BLaER1 (cell line): Measurements from ENCODE around the gene SCPEP1.
"Not testable (repeated sequence)": the region's sequence is repeated elsewhere in the genome, so short reads cannot be mapped to it uniquely, and the experiment has no call there.

ENCODE experiments used
- H3K27ac ChIP-seq: shearing (Covaris generic); formaldehyde crosslinking; 2 replicates; pipeline ENCODE4 v1.8.1; 2022
- H3K27me3 ChIP-seq: shearing (Covaris generic); formaldehyde crosslinking; 2 replicates; pipeline ENCODE4 v1.8.1; 2022
- H3K36me3 ChIP-seq: shearing (Covaris generic); formaldehyde crosslinking; 2 replicates; pipeline ENCODE4 v1.8.1; 2022
- H3K4me1 ChIP-seq: shearing (Covaris generic); formaldehyde crosslinking; 2 replicates; pipeline ENCODE4 v1.8.1; 2022
- H3K4me2 ChIP-seq: shearing (Covaris generic); formaldehyde crosslinking; 2 replicates; pipeline ENCODE4 v1.8.1; 2022
- H3K4me3 ChIP-seq: shearing (Covaris generic); formaldehyde crosslinking; 2 replicates; pipeline ENCODE4 v1.8.1; 2022
- H3K9ac ChIP-seq: shearing (Covaris generic); formaldehyde crosslinking; 2 replicates; pipeline ENCODE4 v1.8.1; 2022
- H3K9me3 ChIP-seq: shearing (Covaris generic); formaldehyde crosslinking; 2 replicates; pipeline ENCODE4 v1.8.1; 2022
- H4K20me1 ChIP-seq: shearing (Covaris generic); formaldehyde crosslinking; 2 replicates; pipeline ENCODE4 v1.8.1; 2022
- Cebpa-rat ChIP-seq: shearing (Covaris generic); IDR thresholded peaks from 2 replicates; pipeline ENCODE4 v1.8.1; 2022

Gene SCPEP1

GRCh38 chr17:56937687-56938086 lies 40.2 kb upstream of the SCPEP1 start:
- Histone ChIP-seq H3K4me2 (no peak overlapping the region), H3K4me1 (no peaks in the 10 kb centered on the region), H3K27me3 (no peaks in the 10 kb centered on the region), H3K27ac (no peak overlapping the region), H3K36me3 (peaks cover 96% of the 10 kb centered on the region), H3K9me3 (peaks cover 39% of the 10 kb centered on the region), H3K9ac (no peak overlapping the region), H4K20me1 (no peaks in the 10 kb centered on the region), H3K4me3 (no peak overlapping the region)
- TF ChIP-seq Cebpa-rat = no peak

GRCh38 chr17:56938206-56938605 lies 39.7 kb upstream of the SCPEP1 start:
- Histone ChIP-seq H3K36me3 (peaks cover 95% of the 10 kb centered on the region), H3K9me3 (peaks cover 34% of the 10 kb centered on the region)
- H3K9ac ChIP-seq, H3K27me3 ChIP-seq, H3K27ac ChIP-seq, H3K4me1 ChIP-seq, H3K4me3 ChIP-seq, H3K4me2 ChIP-seq, H4K20me1 ChIP-seq: not testable (repeated sequence)

GRCh38 chr17:56939869-56940484 lies 38.0 kb upstream of the SCPEP1 start:
- Histone ChIP-seq H3K36me3 (peaks cover 95% of the 10 kb centered on the region), H3K4me3 (no peak overlapping the region), H3K9ac (no peak overlapping the region), H3K9me3 (peaks cover 16% of the 10 kb centered on the region), H3K4me2 (no peak overlapping the region), H4K20me1 (no peaks in the 10 kb centered on the region), H3K27ac (no peak overlapping the region), H3K27me3 (no peaks in the 10 kb centered on the region), H3K4me1 (no peaks in the 10 kb centered on the region)
- TF ChIP-seq Cebpa-rat = no peak

DNA sequence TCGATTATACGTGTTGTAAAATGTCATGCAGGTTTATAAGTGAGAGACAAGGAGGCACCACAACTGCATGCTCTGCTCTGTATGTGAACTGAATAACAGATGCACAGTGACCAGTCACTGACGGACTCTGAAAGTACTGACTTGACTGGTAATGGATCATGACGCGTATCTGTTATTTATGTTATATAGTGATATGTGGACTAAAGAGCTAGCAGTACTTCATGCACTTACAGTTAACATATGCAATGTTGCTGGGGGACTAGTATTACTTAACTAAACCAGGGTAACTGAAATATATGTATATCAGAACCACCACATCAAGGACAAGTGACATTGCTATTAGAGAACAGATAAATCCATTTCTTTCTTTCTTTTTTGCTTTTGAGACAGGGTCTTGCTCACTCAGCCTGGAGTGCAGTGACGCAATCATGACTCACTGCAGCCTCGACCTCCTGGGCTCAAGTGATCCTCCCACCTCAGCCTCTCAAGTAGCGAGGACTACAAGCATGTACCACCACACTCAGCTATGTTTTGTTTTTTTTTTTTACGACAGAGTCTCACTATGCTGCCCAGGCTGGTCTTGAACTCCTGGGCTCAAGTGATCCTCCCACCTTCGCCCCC lies 34.3 kb upstream of the SCPEP1 start:
- TF ChIP-seq Cebpa-rat = no peak
- Histone ChIP-seq H3K36me3 (peaks cover 91% of the 10 kb centered on the region), H3K27me3 (no peaks in the 10 kb centered on the region), H4K20me1 (no peaks in the 10 kb centered on the region), H3K4me2 (no peak overlapping the region), H3K9ac (no peak overlapping the region), H3K9me3 (no peaks in the 10 kb centered on the region), H3K4me3 (no peak overlapping the region), H3K27ac (no peak overlapping the region), H3K4me1 (no peaks in the 10 kb centered on the region)

GRCh38 chr17:56945938-56946505 lies 31.9 kb upstream of the SCPEP1 start:
- no peak overlapping the region for H3K4me2 ChIP-seq
- H4K20me1 ChIP-seq = peaks cover 9% of the 10 kb centered on the region; the same call in 1 of the 2 replicates
- H3K36me3 ChIP-seq = peaks cover 94% of the 10 kb centered on the region
- no peaks in the 10 kb centered on the region for H3K9me3 ChIP-seq
- H3K4me1 ChIP-seq = no peaks in the 10 kb centered on the region
- TF ChIP-seq Cebpa-rat = no peak
- no peak overlapping the region for H3K4me3 ChIP-seq
- no peak overlapping the region for H3K9ac ChIP-seq
- no peak overlapping the region for H3K27ac ChIP-seq
- no peaks in the 10 kb centered on the region for H3K27me3 ChIP-seq

- Histone ChIP-seq H3K4me3 (no peak overlapping the region), H4K20me1 (peaks cover 26% of the 10 kb centered on the region), H3K9me3 (no peaks in the 10 kb centered on the region), H3K27ac (no peak overlapping the region), H3K4me2 (no peak overlapping the region), H3K9ac (no peak overlapping the region), H3K36me3 (peaks cover 94% of the 10 kb centered on the region), H3K4me1 (no peaks in the 10 kb centered on the region), H3K27me3 (no peaks in the 10 kb centered on the region)
- TF ChIP-seq Cebpa-rat = no peak
These were observed 30.2 kb upstream of the SCPEP1 start for GRCh38 chr17:56947741-56948140.

- H4K20me1 ChIP-seq = peaks cover 33% of the 10 kb centered on the region
- H3K27ac ChIP-seq = no peak overlapping the region
- no peak overlapping the region for H3K4me3 ChIP-seq
- H3K9ac ChIP-seq = no peak overlapping the region
- TF ChIP-seq Cebpa-rat = no peak
- H3K9me3 ChIP-seq = no peaks in the 10 kb centered on the region
- H3K36me3 ChIP-seq = peaks cover 96% of the 10 kb centered on the region
- H3K4me1 ChIP-seq = no peaks in the 10 kb centered on the region
- no peak overlapping the region for H3K4me2 ChIP-seq
- no peaks in the 10 kb centered on the region for H3K27me3 ChIP-seq
These were observed 29.4 kb upstream of the SCPEP1 start for GRCh38 chr17:56948491-56948890.

- no peaks in the 10 kb centered on the region for H3K27me3 ChIP-seq
- H3K4me3 ChIP-seq = no peak overlapping the region
- H3K4me1 ChIP-seq = no peaks in the 10 kb centered on the region
- no peak overlapping the region for H3K27ac ChIP-seq
- H3K9me3 ChIP-seq = no peaks in the 10 kb centered on the region
- peaks cover 95% of the 10 kb centered on the region for H3K36me3 ChIP-seq
- no peak overlapping the region for H3K4me2 ChIP-seq
- no peak overlapping the region for H3K9ac ChIP-seq
- TF ChIP-seq Cebpa-rat = no peak
- peaks cover 43% of the 10 kb centered on the region for H4K20me1 ChIP-seq
These were observed 28.3 kb upstream of the SCPEP1 start for GRCh38 chr17:56949595-56949994.

- Histone ChIP-seq H3K27ac (no peak overlapping the region), H3K27me3 (no peaks in the 10 kb centered on the region), H3K4me2 (no peak overlapping the region), H4K20me1 (peaks cover 50% of the 10 kb centered on the region), H3K4me1 (peaks cover 22% of the 10 kb centered on the region), H3K9me3 (no peaks in the 10 kb centered on the region), H3K4me3 (no peak overlapping the region), H3K9ac (no peak overlapping the region), H3K36me3 (peaks cover 58% of the 10 kb centered on the region)
- TF ChIP-seq Cebpa-rat = no peak
These were observed 20.9 kb upstream of the SCPEP1 start for GRCh38 chr17:56956992-56957391.
